ENCODE data around the gene OOSP3.

DNA sequence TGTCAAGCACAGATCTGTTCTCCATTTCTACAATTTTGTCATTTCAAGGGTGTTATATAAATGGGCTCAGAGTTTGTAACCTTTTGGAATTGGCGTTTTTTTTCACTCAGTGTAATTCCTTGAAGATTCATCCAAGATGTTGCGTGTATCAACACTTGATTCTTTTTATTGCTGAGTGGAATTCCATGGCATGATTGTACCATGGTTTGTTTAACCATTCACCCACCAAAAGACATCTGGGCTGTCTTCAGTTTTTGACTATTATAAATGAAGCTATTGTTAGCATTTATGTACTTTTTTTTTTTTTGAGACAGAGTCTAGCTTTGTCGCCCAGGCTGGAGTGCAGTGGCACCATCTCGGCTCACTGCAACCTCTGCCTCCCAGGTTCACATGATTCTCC lies 62.5 kb downstream of the OOSP3 start:
- TF ChIP-seq, protein P1, sequence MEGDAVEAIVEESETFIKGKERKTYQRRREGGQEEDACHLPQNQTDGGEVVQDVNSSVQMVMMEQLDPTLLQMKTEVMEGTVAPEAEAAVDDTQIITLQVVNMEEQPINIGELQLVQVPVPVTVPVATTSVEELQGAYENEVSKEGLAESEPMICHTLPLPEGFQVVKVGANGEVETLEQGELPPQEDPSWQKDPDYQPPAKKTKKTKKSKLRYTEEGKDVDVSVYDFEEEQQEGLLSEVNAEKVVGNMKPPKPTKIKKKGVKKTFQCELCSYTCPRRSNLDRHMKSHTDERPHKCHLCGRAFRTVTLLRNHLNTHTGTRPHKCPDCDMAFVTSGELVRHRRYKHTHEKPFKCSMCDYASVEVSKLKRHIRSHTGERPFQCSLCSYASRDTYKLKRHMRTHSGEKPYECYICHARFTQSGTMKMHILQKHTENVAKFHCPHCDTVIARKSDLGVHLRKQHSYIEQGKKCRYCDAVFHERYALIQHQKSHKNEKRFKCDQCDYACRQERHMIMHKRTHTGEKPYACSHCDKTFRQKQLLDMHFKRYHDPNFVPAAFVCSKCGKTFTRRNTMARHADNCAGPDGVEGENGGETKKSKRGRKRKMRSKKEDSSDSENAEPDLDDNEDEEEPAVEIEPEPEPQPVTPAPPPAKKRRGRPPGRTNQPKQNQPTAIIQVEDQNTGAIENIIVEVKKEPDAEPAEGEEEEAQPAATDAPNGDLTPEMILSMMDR (IDR thresholded peaks at IDR 0.05) = no peak
- TF ChIP-seq POLR2A (IDR thresholded peaks at IDR 0.05) (no peak), POLR2AphosphoS5 (IDR thresholded peaks at IDR 0.05; ENCODE audit: insufficient read depth in 1 of 2, low read depth in 1 of 2) (no peak)

Measured in vagina (tissue), 2 donors.